Mucosa of rectum (tissue), 2 donors: ENCODE results near the gene RETREG3.
"Not testable (repeated sequence)": the region's sequence is repeated elsewhere in the genome, so short reads cannot be mapped to it uniquely, and the experiment has no call there.

ENCODE experiments used
- H3K27ac ChIP-seq, 2 donors: one replicate each; pipeline ENCODE4 v1.7.0; 2013; ENCODE audit warnings: inconsistent platforms in 2 of 2, low read depth in 2 of 2, low read length in 2 of 2
- H3K27me3 ChIP-seq, 2 donors: one replicate each; pipeline ENCODE4 v1.7.0; 2013; ENCODE audit warnings: low read length in 2 of 2; ENCODE audit not compliant: control insufficient read depth in 2 of 2, insufficient read depth in 2 of 2
- H3K36me3 ChIP-seq, 2 donors: one replicate each; pipeline ENCODE4 v1.7.0; 2013; ENCODE audit warnings: low read length in 2 of 2; ENCODE audit not compliant: control insufficient read depth in 2 of 2, insufficient read depth in 2 of 2
- H3K4me1 ChIP-seq, 2 donors: one replicate each; pipeline ENCODE4 v1.7.0; 2013; ENCODE audit warnings: low read length in 2 of 2, mild to moderate bottlenecking in 1 of 2; ENCODE audit not compliant: control insufficient read depth in 2 of 2, insufficient read depth in 2 of 2
- H3K4me3 ChIP-seq, 2 donors: one replicate each; pipeline ENCODE4 v1.7.0; 2013; ENCODE audit warnings: low read length in 2 of 2
- H3K9ac ChIP-seq, 2 donors: one replicate each; pipeline ENCODE4 v1.7.0; 2013; ENCODE audit warnings: low read length in 2 of 2, low read depth in 1 of 2, mild to moderate bottlenecking in 1 of 2
- H3K9me3 ChIP-seq, 2 donors: one replicate each; pipeline ENCODE4 v1.7.0; 2013; ENCODE audit warnings: low read length in 2 of 2; ENCODE audit not compliant: control insufficient read depth in 2 of 2
- donor health status: healthy.
- donor health status: Normal muscosa, but diverticular disease.

Gene RETREG3

GRCh38 chr17:42553866-42554249 lies 55.3 kb downstream of the RETREG3 start:
- H3K9me3 ChIP-seq, result no peaks in the 10 kb centered on the region
- H3K4me1 ChIP-seq, result peaks cover 7 to 13% of the 10 kb centered on the region in 2 donors
- no peaks in the 10 kb centered on the region for H3K27me3 ChIP-seq
- H3K4me3 ChIP-seq, result peak overlapping the region; percentile 74 to 88
- H3K9ac ChIP-seq, result peak overlapping the region; percentile 94 to 95
- no peaks in the 10 kb centered on the region for H3K36me3 ChIP-seq
- H3K27ac ChIP-seq, result peak overlapping the region; percentile 85 to 89

GRCh38 chr17:42553161-42553818 lies 55.9 kb downstream of the RETREG3 start:
- Histone ChIP-seq H3K27ac (no peak overlapping the region), H3K4me1 (peaks cover 10 to 15% of the 10 kb centered on the region in 2 donors), H3K9ac (peak overlapping the region in 1 of 2 donors; percentile 94)

GRCh38 chr17:42552736-42553135 lies 56.4 kb downstream of the RETREG3 start, which contains the start of gene HSD17B1:
HSD17B1 (plus strand) TSS chr17:42552923; CDS start chr17:42552934, 11 bp downstream.
- H3K4me1 ChIP-seq, result peaks cover 14 to 18% of the 10 kb centered on the region in 2 donors
- not testable (repeated sequence) for H3K36me3 ChIP-seq, H3K27me3 ChIP-seq, H3K27ac ChIP-seq, H3K9me3 ChIP-seq
- H3K4me3 ChIP-seq, result peak within 1 kb of the TSS in 1 of 2 donors; percentile 88
- H3K9ac ChIP-seq, result peak within 1 kb of the TSS in 1 of 2 donors; percentile 94

More at GRCh38 chr17:42553161-42553818, 55.9 kb downstream of the RETREG3 start:
- Histone ChIP-seq H3K27me3 (no peaks in the 10 kb centered on the region), H3K36me3 (no peaks in the 10 kb centered on the region), H3K9me3 (no peaks in the 10 kb centered on the region), H3K4me3 (no peak overlapping the region)

GRCh38 chr17:42548993-42549755 lies 60.0 kb downstream of the RETREG3 start:
- no peaks in the 10 kb centered on the region for H3K9me3 ChIP-seq
- H3K9ac ChIP-seq, result no peak overlapping the region
- H3K27ac ChIP-seq, result no peak overlapping the region
- no peaks in the 10 kb centered on the region for H3K27me3 ChIP-seq
- no peaks in the 10 kb centered on the region for H3K36me3 ChIP-seq
- H3K4me1 ChIP-seq, result peaks cover 13 to 15% of the 10 kb centered on the region in 2 donors
- H3K4me3 ChIP-seq, result peak overlapping the region in 1 of 2 donors; percentile 26

GRCh38 chr17:42548070-42548837 lies 60.9 kb downstream of the RETREG3 start:
- H3K27ac ChIP-seq, result no peak overlapping the region
- peaks cover 9% of the 10 kb centered on the region in 2 donors for H3K4me1 ChIP-seq
- H3K27me3 ChIP-seq, result no peaks in the 10 kb centered on the region
- peaks cover 4 to 7% of the 10 kb centered on the region in 2 donors for H3K36me3 ChIP-seq
- H3K4me3 ChIP-seq, result peak overlapping the region; percentile 26 to 50
- no peak overlapping the region for H3K9ac ChIP-seq
- H3K9me3 ChIP-seq, result no peaks in the 10 kb centered on the region

- Histone ChIP-seq H3K27ac (no peak overlapping the region), H3K4me3 (peak overlapping the region in 1 of 2 donors; percentile 26), H3K36me3 (peaks cover 4 to 10% of the 10 kb centered on the region in 2 donors)
These were observed 61.5 kb downstream of the RETREG3 start for GRCh38 chr17:42547698-42548069.

GRCh38 chr17:42547001-42547461 lies 62.1 kb downstream of the RETREG3 start:
- Histone ChIP-seq H3K36me3 (peaks cover 4 to 10% of the 10 kb centered on the region in 2 donors), H3K4me1 (peaks cover 9 to 12% of the 10 kb centered on the region in 2 donors), H3K9ac (no peak overlapping the region), H3K27me3 (no peaks in the 10 kb centered on the region), H3K4me3 (no peak overlapping the region), H3K9me3 (no peaks in the 10 kb centered on the region), H3K27ac (no peak overlapping the region)

More at GRCh38 chr17:42547698-42548069, 61.5 kb downstream of the RETREG3 start:
- H3K9ac ChIP-seq, result no peak overlapping the region
- H3K4me1 ChIP-seq, result peaks cover 9% of the 10 kb centered on the region in 2 donors
- H3K27me3 ChIP-seq, result no peaks in the 10 kb centered on the region
- no peaks in the 10 kb centered on the region for H3K9me3 ChIP-seq

GRCh38 chr17:42545755-42546505 lies 63.2 kb downstream of the RETREG3 start:
- H3K9me3 ChIP-seq, H3K27me3 ChIP-seq, H3K4me3 ChIP-seq, H3K27ac ChIP-seq, H3K9ac ChIP-seq: not testable (repeated sequence)
- Histone ChIP-seq H3K36me3 (peaks cover 8 to 16% of the 10 kb centered on the region in 2 donors), H3K4me1 (peaks cover 14 to 18% of the 10 kb centered on the region in 2 donors)

- Histone ChIP-seq H3K9me3 (no peaks in the 10 kb centered on the region), H3K27me3 (no peaks in the 10 kb centered on the region), H3K4me3 (no peak overlapping the region), H3K27ac (no peak overlapping the region), H3K36me3 (peaks cover 10 to 17% of the 10 kb centered on the region in 2 donors), H3K9ac (no peak overlapping the region), H3K4me1 (peaks cover 14 to 22% of the 10 kb centered on the region in 2 donors)
These were observed 64.3 kb downstream of the RETREG3 start for GRCh38 chr17:42544874-42545283.
